ENCODE measurements around the gene CA12. TPM values are rescaled to one million over a fixed set of nuclear protein-coding genes. Genes with fewer than 3 reads are reported as not detected.

The CA12 gene
- total and polyA plus RNA-seq, 10 of the 15 experiments (the other 5 are each of a cell fraction or from before 2014, with no cell fraction given), result 0.03 to 0.10 TPM; not detected in 8

GRCh38 chr15:63407612-63408011 is 26.0 kb upstream of the CA12 start:
- SMC1A ChIA-PET (ENCODE audit: uncharacterized antibody, unreplicated experiment), result no interaction called here
- ATAC-seq, result no peak
- no peaks in the 10 kb centered on the region for H3K9me3 ChIP-seq (replicated peaks; ENCODE audit: control insufficient read depth, insufficient read depth, low read length)
- no peaks in the 10 kb centered on the region for H3K79me2 ChIP-seq (ENCODE audit: control insufficient read depth, insufficient read depth, low read length)
- CTCF ChIA-PET, result no interaction called here
- H3K4me3 ChIP-seq, result no peak overlapping the region
- no peak overlapping the region for H2AFZ ChIP-seq (ENCODE audit: control insufficient read depth, low read depth, low read length)
- no peaks in the 10 kb centered on the region for H4K20me1 ChIP-seq (ENCODE audit: control insufficient read depth, insufficient read depth)
- POLR2A ChIA-PET, result no interaction called here
- H3K27ac ChIP-seq (ENCODE audit: control insufficient read depth, insufficient read depth), result no peak overlapping the region
- no peak for FAIRE-seq
- no peaks in the 10 kb centered on the region for H3K36me3 ChIP-seq (ENCODE audit: control insufficient read depth in 2 of 2, insufficient read depth in 2 of 2, low read length in 1 of 2)
- in situ Hi-C loops (cut with MboI) (loop anchor here (5.0 kb wide), 1 partner anchor 360 kb away; no protein-coding TSS in a partner anchor), intact Hi-C loops (cut with micrococcal nuclease; ENCODE audit: unreplicated experiment) (loop anchor here (10.0 kb wide), 1 partner anchor 253 kb away; the partner anchor contains the start of gene RPS27L)
- BruUV-seq (replicated peaks), result no TSS peak
- no peak overlapping the region for H3K9ac ChIP-seq (ENCODE audit: control insufficient read depth, insufficient read depth, low read length)
- no peaks in the 10 kb centered on the region for H3K27me3 ChIP-seq (replicated peaks in 1 of 2; ENCODE audit: control insufficient read depth in 2 of 2, insufficient read depth in 2 of 2, low read length in 1 of 2)
- RAD21 ChIA-PET (ENCODE audit: unreplicated experiment), result no interaction called here
- H3K4me1 ChIP-seq (ENCODE audit: control insufficient read depth, insufficient read depth, low read length), result no peaks in the 10 kb centered on the region
- DNase-seq (ENCODE audit: low read depth, low spot score), result no peak
- WGBS (ENCODE audit: insufficient coverage, insufficient replicate concordance, low lambda C conversion rate, missing lambda C conversion rate), result 51% methylated on average over 5 of the region's 5 CpGs
- H3K4me2 ChIP-seq (ENCODE audit: control insufficient read depth, insufficient read depth), result no peak overlapping the region
- no peak for TF ChIP-seq MXI1 (IDR thresholded peaks at IDR 0.05; ENCODE audit: low read depth, low read length)
- no peak for TF ChIP-seq TAF1 (IDR thresholded peaks at IDR 0.05; ENCODE audit: borderline replicate concordance, low read depth, low read length)
- no peak for TF ChIP-seq RFX5 (IDR thresholded peaks at IDR 0.05; ENCODE audit: low read depth, low read length)
- TF ChIP-seq PAX5 (IDR thresholded peaks at IDR 0.05; ENCODE audit: borderline replicate concordance, low read depth, low read length), result no peak
- no peak for TF ChIP-seq LARP7 (IDR thresholded peaks at IDR 0.05)
- no peak for TF ChIP-seq EZH2 (IDR thresholded peaks at IDR 0.05; ENCODE audit: borderline replicate concordance, control insufficient read depth, low read depth, low read length)
- no peak for TF ChIP-seq ZBTB4 (CRISPR knock-in tag; IDR thresholded peaks at IDR 0.05)
- no peak for TF ChIP-seq NBN (IDR thresholded peaks at IDR 0.05)
- TF ChIP-seq GABPA (IDR thresholded peaks at IDR 0.05; ENCODE audit: low read depth), result no peak
- no peak for TF ChIP-seq ZBED1 (IDR thresholded peaks at IDR 0.05; ENCODE audit: borderline replicate concordance)
- TF ChIP-seq ZNF622 (IDR thresholded peaks at IDR 0.05), result no peak
- TF ChIP-seq NFIC (IDR thresholded peaks at IDR 0.05; ENCODE audit: low read depth, low read length), result no peak
- no peak for TF ChIP-seq PRDM15 (CRISPR knock-in tag; IDR thresholded peaks at IDR 0.05)
- TF ChIP-seq NKRF (conservative IDR thresholded peaks at IDR 0.05), result no peak
- TF ChIP-seq HDAC2 (IDR thresholded peaks at IDR 0.05), result no peak
- TF ChIP-seq CHD2 (IDR thresholded peaks at IDR 0.05; ENCODE audit: borderline replicate concordance, low read depth, low read length), result no peak
